ENCODE data around the gene MKS1.

The MKS1 gene

GRCh38 chr17:58219007-58219788 lies at the start of gene MKS1:
MKS1 (minus strand) TSS chr17:58219255; CDS start chr17:58219230, 25 bp downstream.
- DNase-seq: peak; percentile 92

GRCh38 chr17:58268326-58268725 lies 49.3 kb upstream of the MKS1 start:
- DNase-seq: no peak

GRCh38 chr17:58267347-58268324 lies 48.6 kb upstream of the MKS1 start:
- DNase-seq: no peak

- no peak for DNase-seq
Observed at GRCh38 chr17:58265902-58266875, 47.1 kb upstream of the MKS1 start.

- DNase-seq: no peak
Observed at GRCh38 chr17:58265271-58265670, 46.2 kb upstream of the MKS1 start.

- DNase-seq: no peak
Observed at GRCh38 chr17:58264407-58265103, 45.5 kb upstream of the MKS1 start.

GRCh38 chr17:58263773-58264172 lies 44.7 kb upstream of the MKS1 start:
- DNase-seq: no peak

- no peak for DNase-seq
Observed at GRCh38 chr17:58262149-58262548, 43.1 kb upstream of the MKS1 start.

GRCh38 chr17:58254803-58255202 lies 35.7 kb upstream of the MKS1 start:
- DNase-seq: no peak

- no peak for DNase-seq
Observed at GRCh38 chr17:58253082-58253481, 34.0 kb upstream of the MKS1 start.

GRCh38 chr17:58252141-58252540 lies 33.1 kb upstream of the MKS1 start:
- no peak for DNase-seq

GRCh38 chr17:58250344-58251011 lies 31.4 kb upstream of the MKS1 start:
- no peak for DNase-seq

- peak; percentile 73 for DNase-seq
Observed at GRCh38 chr17:58249270-58250133, 30.4 kb upstream of the MKS1 start.

GRCh38 chr17:58248955-58249269 lies 29.9 kb upstream of the MKS1 start:
- DNase-seq: no peak

- DNase-seq: no peak
Observed at GRCh38 chr17:58247511-58248363, 28.7 kb upstream of the MKS1 start.

- no peak for DNase-seq
Observed at GRCh38 chr17:58246781-58247180, 27.7 kb upstream of the MKS1 start.

- no peak for DNase-seq
Observed at GRCh38 chr17:58246104-58246740, 27.2 kb upstream of the MKS1 start.

- no peak for DNase-seq
Observed at GRCh38 chr17:58245428-58246103, 26.5 kb upstream of the MKS1 start.
